ENCODE measurements around the gene SPRR2A. TPM values are rescaled to one million over a fixed set of nuclear protein-coding genes. Genes with fewer than 3 reads are reported as not detected.
"Not testable (repeated sequence)": the region's sequence is repeated elsewhere in the genome, so short reads cannot be mapped to it uniquely, and the experiment has no call there.

Gene SPRR2A
- total RNA-seq, 4 donors from 2014 or later: 0.67 to 59.3 (median 22.1) TPM; not detected in 1

- no peaks in the 10 kb centered on the region for H3K4me1 ChIP-seq
- no peak for ATAC-seq
- H3K36me3 ChIP-seq: no peaks in the 10 kb centered on the region
- 59 to 75% methylated on average over 3 to 6 of the region's 6 CpGs for WGBS, 2 donors (ENCODE audit: low coverage in 1 of 2)
- H3K9me3 ChIP-seq: no peaks in the 10 kb centered on the region
- TF ChIP-seq EP300 (IDR thresholded peaks at IDR 0.05) (no peak), POLR2AphosphoS5 (IDR thresholded peaks at IDR 0.05) (no peak), POLR2A (IDR thresholded peaks at IDR 0.05) (no peak), CTCF (IDR thresholded peaks at IDR 0.05) (no peak)
- no peaks in the 10 kb centered on the region for H3K27me3 ChIP-seq
- no peak overlapping the region for H3K27ac ChIP-seq
- no peak overlapping the region for H3K4me3 ChIP-seq
These were observed 1.8 kb upstream of the SPRR2A start for GRCh38 chr1:153058826-153059784.

- H3K36me3 ChIP-seq: no peaks in the 10 kb centered on the region
- no peak for ATAC-seq
- H3K9me3 ChIP-seq: no peaks in the 10 kb centered on the region
- no peaks in the 10 kb centered on the region for H3K4me1 ChIP-seq
- H3K27ac ChIP-seq: no peak overlapping the region
- TF ChIP-seq POLR2A (IDR thresholded peaks at IDR 0.05) (no peak), EP300 (IDR thresholded peaks at IDR 0.05) (no peak), CTCF (IDR thresholded peaks at IDR 0.05) (no peak)
- H3K27me3 ChIP-seq: no peaks in the 10 kb centered on the region
- WGBS, 2 donors (ENCODE audit: low coverage in 1 of 2): 20 to 51% methylated on average over 1 to 2 of the region's 2 CpGs
- H3K4me3 ChIP-seq: no peak overlapping the region
These were observed 842 bp upstream of the SPRR2A start for GRCh38 chr1:153058154-153058553.

DNA sequence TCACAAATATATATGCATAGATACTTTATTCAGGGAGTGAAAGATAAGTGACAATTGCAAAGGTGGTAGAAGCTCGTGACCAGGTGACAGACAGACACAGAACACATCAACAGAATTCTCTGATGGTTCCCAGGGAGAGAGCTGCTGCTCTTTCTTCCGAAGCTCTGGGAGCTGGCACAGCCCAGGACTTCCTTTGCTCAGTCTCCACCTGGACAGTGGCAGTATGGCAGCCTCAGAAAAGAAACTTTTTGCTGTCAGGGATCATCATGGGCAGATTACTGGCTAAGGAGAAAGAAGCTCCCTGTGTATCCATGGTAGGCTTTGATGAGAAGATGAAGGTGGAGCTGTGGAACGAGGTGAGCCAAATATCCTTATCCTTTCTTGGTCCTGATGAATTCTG, 1.2 kb downstream of the SPRR2A start:
- not testable (repeated sequence) for H3K4me3 ChIP-seq
- 39 to 57% methylated on average over 3 of the region's 3 CpGs for WGBS, 2 donors (ENCODE audit: low coverage in 1 of 2)

GRCh38 chr1:153049211-153049610, 8.1 kb downstream of the SPRR2A start:
- no peaks in the 10 kb centered on the region for H3K36me3 ChIP-seq
- no peak for TF ChIP-seq POLR2AphosphoS5 (IDR thresholded peaks at IDR 0.05)
- TF ChIP-seq POLR2A (IDR thresholded peaks at IDR 0.05): no peak
- TF ChIP-seq EP300 (IDR thresholded peaks at IDR 0.05): no peak
- no peak for TF ChIP-seq CTCF (IDR thresholded peaks at IDR 0.05)
- no peak for ATAC-seq
- WGBS, 2 donors (ENCODE audit: low coverage in 1 of 2): 100% methylated on average over 1 of the region's 2 CpGs; no CpG with 5 or more reads in 1 of the 2 donors
- H3K4me1 ChIP-seq: no peaks in the 10 kb centered on the region
- no peak overlapping the region for H3K27ac ChIP-seq
- H3K9me3 ChIP-seq: peaks cover 0 to 12% (median 0%) of the 10 kb centered on the region in 3 donors
- H3K27me3 ChIP-seq: peaks cover 5% of the 10 kb centered on the region
- no peak overlapping the region for H3K4me3 ChIP-seq

More for the DNA sequence above, 1.2 kb downstream of the SPRR2A start:
- not testable (repeated sequence) for H3K27me3 ChIP-seq, H3K4me1 ChIP-seq, H3K27ac ChIP-seq, ATAC-seq, H3K36me3 ChIP-seq, H3K9me3 ChIP-seq

- no peak for ATAC-seq
- WGBS, 2 donors (ENCODE audit: low coverage in 1 of 2): 65% methylated on average over 2 to 4 of the region's 4 CpGs
- TF ChIP-seq POLR2AphosphoS5 (IDR thresholded peaks at IDR 0.05) (no peak), POLR2A (IDR thresholded peaks at IDR 0.05) (no peak)
- no peaks in the 10 kb centered on the region for H3K4me1 ChIP-seq
- H3K27ac ChIP-seq: no peak within 1 kb of the TSS
- no peaks in the 10 kb centered on the region for H3K36me3 ChIP-seq
- no peaks in the 10 kb centered on the region for H3K27me3 ChIP-seq
- no peak within 1 kb of the TSS for H3K4me3 ChIP-seq
- H3K9me3 ChIP-seq: no peaks in the 10 kb centered on the region
These were observed 16.2 kb downstream of the SPRR2A start, which contains the start of gene SPRR2D for GRCh38 chr1:153040950-153041631. SPRR2D (minus strand) TSS chr1:153041120; CDS start chr1:153040346, 774 bp downstream.
